Peyer's patch (tissue), 4 donors: Measurements from ENCODE around the gene ACTL8.

ENCODE experiments used
- CTCF ChIP-seq, 6 experiments: fragments of 450-650 bp in 4 of 6; fragments of 200-600 bp in 2 of 6; sonication (generic) in 1 of 6; IDR thresholded peaks; one replicate each; pipeline ENCODE4 v1.5.1; 2017 to 2019; ENCODE audit warnings: antibody characterized with exemption in 6 of 6, mild to moderate bottlenecking in 3 of 6, moderate library complexity in 1 of 6
- POLR2A ChIP-seq, 2 donors: fragments of 450-650 bp; IDR thresholded peaks; one replicate each; pipeline ENCODE4 v1.5.1; 2017; ENCODE audit warnings: antibody characterized with exemption in 2 of 2, mild to moderate bottlenecking in 2 of 2, moderate library complexity in 2 of 2

GRCh38 chr1:17774452-17774851, 19.3 kb downstream of the ACTL8 start:
- TF ChIP-seq CTCF (IDR thresholded peaks at IDR 0.05) (no peak), POLR2A (IDR thresholded peaks at IDR 0.05) (no peak)
